NCI-H2196 (cell line): ENCODE measurements around the gene UBE3C.
A peak's percentile ranks its signal among the peaks of the same experiment; 100 is the strongest.
"Not testable (repeated sequence)": the region's sequence is repeated elsewhere in the genome, so short reads cannot be mapped to it uniquely, and the experiment has no call there.

Source experiments
- DNase-seq: peaks from one replicate; lab custom pipeline; 2025; ENCODE audit not compliant: unreplicated experiment; lab: John Stamatoyannopoulos, UW

UBE3C gene

DNA sequence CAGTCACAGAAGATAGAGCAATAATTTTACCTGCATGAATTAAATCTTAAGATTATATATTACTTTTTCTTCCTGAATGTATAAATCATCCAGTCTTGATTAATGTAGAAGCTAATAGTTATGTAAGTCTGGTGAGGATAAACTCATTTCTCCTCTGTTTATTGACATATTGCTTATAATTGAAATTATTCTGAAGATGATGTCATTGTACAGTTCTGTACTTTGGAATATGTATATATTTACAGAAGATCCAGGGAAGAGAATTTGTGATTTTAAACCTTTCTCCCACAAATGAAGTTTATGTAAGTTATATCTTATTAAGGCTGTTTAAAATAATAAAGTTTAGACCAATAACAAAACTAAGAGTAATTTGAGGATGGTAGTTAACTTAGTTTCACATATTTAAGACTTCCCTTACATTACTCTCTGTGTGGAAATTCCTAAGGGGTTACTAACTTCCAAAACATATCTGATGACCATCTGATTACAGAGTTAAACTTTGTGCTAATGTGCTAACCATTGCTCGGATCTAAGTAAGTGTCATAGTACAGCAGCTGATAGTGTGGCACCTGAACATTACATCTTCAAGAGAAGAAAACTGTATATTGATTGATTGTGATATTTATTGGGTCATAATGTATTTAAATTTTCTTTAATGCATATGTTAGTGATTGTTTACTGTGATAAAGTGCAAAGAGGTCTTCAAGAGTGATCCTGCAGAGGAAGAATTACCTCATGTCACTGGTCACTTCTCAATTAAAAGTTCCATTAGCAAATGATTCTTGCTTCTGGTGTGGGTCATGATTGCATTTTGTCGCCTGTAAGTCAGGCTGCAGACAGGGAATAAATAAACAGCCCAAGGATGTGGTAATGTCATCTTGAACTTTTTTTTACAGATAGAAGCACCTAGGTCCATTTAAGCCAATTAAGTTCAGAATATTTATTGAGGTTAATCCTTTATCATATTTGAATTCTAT is 96.9 kb downstream of the UBE3C start:
- no peak for DNase-seq

DNA sequence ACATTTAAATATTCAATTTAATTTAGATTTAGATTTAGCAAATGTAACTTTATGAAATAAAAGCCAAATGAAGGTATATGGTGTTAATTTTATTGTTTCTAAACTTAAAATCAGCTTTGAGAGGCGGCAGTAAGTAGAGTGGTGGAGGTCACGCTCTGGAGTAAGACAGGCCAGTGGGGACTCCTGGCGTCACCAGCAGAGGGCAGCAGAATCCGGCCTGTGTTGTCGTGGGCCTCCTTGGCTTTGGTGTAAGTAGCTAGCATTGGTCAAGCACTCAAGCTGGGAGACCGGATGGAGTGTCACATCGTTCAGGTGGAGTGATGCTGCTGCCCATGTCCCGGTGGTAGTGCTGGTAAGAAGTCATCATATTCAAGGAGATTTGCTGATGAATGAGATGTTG is 99.4 kb downstream of the UBE3C start:
- DNase-seq, result no peak

DNA sequence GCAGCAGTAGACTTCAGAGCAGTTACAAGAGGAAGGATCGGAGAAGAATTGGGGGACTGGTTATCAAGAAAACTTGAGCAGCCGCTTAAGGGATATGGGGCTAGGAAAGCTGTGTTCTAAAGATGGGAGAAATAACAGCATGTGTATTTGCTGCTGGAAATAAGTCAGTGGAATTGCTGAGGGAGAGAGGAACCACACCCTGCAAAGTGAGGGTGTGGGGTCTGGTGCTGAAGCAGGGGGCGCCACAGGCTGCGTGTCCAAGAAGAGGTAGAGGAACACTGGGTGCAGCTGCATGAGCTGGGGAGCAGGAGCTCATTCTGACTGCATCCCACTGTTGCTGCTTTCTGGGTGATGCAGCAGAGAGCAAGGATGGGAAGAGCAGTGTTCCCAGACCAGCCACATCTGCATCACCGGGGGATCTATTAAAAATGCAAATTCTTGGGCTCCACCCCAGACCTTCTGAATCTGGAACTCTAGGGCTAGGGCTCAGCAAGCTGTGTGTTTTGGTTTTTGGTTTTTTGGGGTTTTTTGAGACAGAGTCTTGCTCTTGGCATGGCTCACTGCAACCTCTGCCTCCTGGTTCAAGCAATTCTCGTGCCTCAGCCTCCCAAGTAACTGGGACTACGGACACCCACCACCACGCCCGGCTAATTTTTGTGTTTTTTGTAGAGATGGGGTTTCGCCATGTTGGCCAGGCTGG is 101.0 kb downstream of the UBE3C start:
- DNase-seq, result no peak

GRCh38 chr7:157241631-157242030 is 102.9 kb downstream of the UBE3C start:
- DNase-seq, result no peak

DNA sequence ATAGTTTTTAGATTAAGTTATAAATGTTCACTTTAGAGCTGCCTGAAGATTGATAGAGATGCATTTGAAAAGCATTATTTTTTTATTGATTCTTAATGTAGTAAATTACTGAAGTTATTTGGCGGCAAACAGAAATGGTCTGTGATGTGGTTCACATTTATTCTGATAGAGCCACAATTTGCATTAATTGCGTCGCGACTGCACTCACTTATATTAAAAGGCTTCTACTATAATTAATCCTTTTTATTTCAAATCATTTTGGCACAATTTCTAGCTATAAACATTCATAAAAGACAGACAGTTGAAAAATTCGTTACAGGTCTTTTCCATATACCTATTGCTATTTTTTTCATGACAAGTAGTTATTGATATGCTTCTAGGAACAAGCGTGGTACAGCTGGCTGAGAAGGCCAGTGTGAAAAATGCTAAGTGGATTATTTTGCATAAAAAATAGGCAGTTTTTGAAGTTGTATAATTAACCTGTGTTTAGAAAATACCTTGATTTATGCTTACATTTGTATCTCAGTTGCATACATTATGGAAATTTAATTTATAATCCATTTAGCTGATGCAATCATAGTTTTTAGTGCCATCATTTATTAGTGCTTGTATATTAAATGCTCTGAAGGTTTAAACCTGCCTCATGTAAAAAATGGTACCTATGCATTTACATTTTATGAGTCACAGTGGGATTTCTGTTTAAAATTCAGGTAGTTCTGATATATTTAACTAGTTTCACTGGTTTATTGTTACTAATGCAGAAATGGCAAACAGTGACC is 106.0 kb downstream of the UBE3C start:
- no peak for DNase-seq

GRCh38 chr7:157246052-157246451 is 107.3 kb downstream of the UBE3C start:
- no peak for DNase-seq

DNA sequence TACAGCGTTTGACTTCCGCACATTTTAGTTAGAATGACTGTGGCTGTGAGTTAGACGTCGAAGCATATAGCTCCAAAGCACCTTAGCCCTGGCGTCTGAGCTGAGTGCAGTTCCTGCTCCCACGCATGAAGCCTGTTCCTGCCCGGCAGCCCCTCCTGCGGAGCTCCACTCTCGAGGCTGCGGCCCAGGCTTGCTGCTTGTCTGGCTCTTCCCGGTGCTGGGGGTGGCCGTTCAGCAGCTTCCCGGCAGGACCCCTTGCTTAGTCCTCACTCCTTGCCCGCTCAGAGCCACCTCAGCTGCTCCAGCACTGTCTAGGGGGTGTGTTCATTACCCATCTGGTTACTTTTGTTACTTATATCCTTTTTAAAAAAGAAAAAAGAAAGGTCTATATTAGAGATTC is 109.9 kb downstream of the UBE3C start:
- no peak for DNase-seq

- DNase-seq, result peak; percentile 58
Observed at GRCh38 chr7:157250605-157251228, 112.0 kb downstream of the UBE3C start.

DNA sequence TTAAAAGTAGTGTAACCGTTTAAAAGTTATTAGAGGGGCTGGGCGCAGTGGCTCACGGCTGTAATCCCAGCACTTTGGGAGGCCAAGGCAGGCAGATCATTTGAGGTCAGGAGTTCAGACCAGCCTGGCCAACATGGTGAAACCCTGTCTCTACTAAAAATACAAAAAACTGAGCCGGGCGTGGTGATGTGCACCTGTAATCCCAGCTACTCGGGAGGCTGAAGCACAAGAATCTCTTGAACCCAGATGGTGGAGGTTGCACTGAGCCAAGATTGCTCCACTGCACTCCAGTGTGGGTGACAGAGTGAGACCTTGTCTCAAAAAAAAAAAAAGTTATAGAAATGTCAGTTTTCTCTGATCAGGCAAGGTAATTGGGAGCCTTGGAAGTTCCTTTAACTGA is 113.1 kb downstream of the UBE3C start:
- DNase-seq, result not testable (repeated sequence)

DNA sequence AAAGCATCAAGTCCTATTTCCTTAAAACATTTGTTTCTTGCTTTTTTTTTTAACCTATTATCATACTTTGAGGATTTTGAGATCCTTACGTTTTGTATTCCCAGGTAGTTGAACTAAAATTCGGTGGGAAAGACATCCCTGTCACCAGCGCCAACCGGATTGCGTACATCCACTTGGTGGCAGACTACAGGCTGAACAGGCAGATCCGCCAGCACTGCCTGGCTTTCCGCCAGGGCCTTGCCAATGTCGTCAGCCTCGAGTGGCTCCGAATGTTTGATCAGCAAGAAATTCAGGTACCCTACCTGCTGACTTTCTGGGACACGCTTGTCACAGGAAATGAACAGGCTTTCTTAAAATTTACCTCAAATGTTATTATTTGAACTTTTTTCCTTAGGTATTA is 115.1 kb downstream of the UBE3C start:
- DNase-seq, result peak; percentile 74

DNA sequence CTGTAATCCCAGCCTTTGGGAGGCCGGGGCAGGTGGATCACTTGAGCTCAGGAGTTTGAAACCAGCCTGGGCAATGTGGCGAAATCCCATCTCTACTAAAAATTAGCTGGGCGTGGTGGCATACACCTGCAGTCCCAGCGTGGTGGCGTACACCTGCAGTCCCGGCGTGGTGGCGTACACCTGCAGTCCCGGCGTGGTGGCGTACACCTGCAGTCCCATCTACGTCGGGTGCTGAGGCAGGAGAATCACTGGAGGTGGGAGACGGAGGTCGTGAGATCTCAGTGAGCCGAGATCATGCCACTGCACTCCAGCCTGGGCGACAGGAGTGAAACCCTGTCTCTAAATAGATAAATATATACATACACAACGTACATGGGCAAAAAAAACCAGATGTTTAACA is 116.1 kb downstream of the UBE3C start:
- not testable (repeated sequence) for DNase-seq

- DNase-seq, result no peak
Observed at GRCh38 chr7:157255201-157255606, 116.5 kb downstream of the UBE3C start.

- no peak for DNase-seq
Observed at GRCh38 chr7:157263156-157263555, 124.4 kb downstream of the UBE3C start.

DNA sequence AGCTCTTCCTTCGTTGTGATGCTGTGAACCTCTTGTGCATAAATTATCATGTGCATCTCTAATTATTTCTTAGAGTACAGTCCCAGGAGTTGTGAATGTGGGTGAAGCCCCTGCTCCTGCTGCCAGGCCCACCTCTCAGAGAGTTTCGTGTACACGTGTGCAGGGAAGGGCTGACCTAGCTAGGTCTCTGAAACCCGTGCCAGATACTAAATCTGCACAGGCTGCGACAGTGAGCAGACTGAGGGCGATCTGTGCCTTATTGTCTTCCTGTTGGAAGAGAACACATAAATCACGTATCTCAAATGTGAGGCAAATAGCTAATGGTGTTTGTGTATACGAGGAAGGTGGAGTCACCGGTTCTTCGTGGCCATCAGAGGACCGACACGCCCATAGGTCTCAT is 126.3 kb downstream of the UBE3C start:
- DNase-seq, result no peak

DNA sequence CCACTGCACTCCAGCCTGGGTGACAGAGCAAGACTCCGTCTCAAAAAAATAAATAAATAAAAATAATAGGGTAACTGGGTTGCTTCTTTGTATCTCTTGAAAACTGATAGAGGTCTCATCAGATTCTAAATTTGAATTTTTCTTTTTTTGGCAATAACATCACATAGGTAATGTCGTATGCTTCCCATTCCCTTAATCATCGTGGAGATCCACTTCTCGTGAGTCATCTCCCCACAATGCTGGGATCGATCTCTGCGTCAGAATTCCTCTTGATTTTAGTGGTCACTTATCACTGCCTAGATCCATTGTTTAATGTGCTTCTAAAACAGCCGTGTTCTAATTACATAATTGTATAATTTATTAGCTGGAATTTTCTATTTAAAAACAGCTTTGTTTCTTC is 127.5 kb downstream of the UBE3C start:
- DNase-seq, result no peak

- DNase-seq, result no peak
Observed at GRCh38 chr7:157267516-157267915, 128.8 kb downstream of the UBE3C start.

DNA sequence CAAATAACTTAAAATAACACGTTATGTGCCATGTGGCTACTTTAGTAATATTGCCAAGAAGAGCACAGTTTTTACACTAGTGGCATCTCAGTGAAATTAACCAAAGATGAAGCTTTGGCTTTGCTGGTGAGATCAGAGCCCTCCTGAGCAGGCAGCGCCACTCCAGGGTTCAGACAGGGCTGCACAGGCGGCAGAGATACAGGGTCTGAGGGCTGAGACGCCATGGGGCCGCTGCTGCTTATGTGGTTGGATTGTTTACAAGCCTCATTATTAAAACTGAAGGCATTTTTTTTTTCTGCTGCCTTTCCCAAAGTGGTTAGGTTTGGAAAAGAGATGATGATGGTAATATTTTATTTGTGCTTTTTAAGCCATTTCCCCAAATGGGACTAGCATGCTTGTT is 129.2 kb downstream of the UBE3C start:
- DNase-seq, result no peak

DNA sequence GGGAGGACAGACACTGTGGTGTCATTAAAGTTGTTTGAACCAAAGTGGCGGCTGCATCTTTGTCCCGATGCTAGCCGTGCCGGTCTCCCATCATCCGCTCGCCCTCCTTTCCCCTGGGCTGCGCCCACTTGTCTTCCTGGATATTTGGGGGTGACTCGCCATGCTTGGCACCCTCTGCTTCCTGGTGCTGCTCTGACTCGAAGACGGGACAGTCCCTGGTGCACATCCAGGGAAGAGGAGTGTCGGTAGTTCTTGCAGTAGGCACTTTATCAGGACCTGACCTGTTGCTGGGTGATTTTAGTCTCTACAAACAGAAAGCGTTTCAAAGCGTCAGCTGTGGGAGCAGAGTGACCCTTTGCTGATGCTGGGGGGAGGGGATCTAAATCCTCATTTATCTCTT is 129.8 kb downstream of the UBE3C start:
- no peak for DNase-seq

DNA sequence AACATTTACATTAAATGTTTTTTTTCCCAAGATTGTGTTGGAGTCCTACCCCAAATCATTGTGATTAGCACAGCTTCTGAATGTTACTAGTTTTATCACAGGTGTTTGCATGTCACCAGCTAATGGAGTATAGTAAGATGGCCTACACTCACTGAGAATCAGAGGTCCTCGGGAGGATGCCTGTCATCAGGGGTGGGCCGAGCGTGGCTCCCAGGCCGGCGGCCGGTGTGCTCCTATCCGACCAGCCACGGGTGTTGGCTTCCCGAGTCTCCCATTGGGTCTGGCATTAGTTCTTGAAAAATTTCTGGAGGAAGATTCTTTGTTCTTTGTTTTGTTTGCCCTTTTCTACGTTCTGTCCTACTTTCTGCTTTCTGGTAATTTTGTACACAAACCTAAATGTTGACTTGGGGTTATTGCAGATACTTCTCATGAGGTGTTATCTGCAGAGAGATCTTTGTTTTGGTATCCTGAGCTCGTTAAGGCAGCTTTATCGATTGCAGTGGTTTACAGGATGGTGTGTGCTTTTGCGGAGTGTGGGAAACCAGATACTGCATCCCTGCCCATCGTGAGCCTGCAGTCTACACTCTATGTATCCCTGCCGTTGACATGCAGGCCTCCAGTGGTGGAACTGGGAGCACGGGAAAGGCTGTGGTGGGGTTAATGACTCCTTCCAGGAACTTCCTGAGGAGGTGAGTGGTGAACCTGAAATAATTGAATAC is 130.8 kb downstream of the UBE3C start:
- DNase-seq, result no peak

DNA sequence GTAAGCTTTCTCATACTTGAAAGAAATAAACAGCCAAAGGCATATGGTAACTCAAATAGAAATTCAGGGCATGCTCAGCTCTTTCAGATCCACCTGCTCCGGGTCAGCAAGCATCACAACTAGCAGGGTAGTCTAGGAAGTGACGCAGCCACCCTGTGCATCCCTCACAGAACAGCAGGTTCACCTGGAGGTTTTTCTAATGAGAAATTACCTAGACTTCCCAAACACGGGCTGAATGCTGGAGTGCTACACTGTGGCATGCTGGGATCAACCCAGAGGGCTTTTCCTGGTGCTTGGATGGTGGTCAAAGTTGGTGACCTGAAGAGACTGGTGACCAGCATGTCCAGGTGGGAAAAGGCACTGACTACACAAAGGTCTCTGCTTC is 131.3 kb downstream of the UBE3C start:
- no peak for DNase-seq
